Lower leg skin (tissue), 4 donors: Measurements from ENCODE around the gene GNB1. TPM values are rescaled to one million over a fixed set of nuclear protein-coding genes. Genes with fewer than 3 reads are reported as not detected.

Experiments
- DNase-seq, 2 donors: peaks; one replicate each; pipeline ENCODE4 v3.0.0-alpha.2; 2019; ENCODE audit warnings: low spot score in 2 of 2
- H3K4me3 ChIP-seq: fragments of 200-600 bp; sonication (generic); 2 replicates; pipeline ENCODE4 v1.5.1; 2017; ENCODE audit warnings: mild to moderate bottlenecking, low read depth; ENCODE audit not compliant: poor library complexity, severe bottlenecking
- POLR2A ChIP-seq, 2 donors: fragments of 450-650 bp; IDR thresholded peaks; one replicate each; pipeline ENCODE4 v1.6.1; 2016 to 2017; ENCODE audit warnings: antibody characterized with exemption in 2 of 2, mild to moderate bottlenecking in 1 of 2, moderate library complexity in 1 of 2
- WGBS, 2 donors: methylation state at CpG; one replicate each; pipeline ENCODE4 v1.1.5; 2018; 5-methylcytosine and 5-hydroxymethylcytosine counted together
- intact Hi-C: fragments of 100-400 bp; cut with DNase I; formaldehyde crosslinking; loops from one replicate; pipeline ENCODE4 v1.15.0; 2023; ENCODE audit warnings: low total_unique reads
- total RNA-seq, 4 donors: library from RNA; depleted of rRNA; stranded (reverse); fragments of >200 nt; gene quantifications; one replicate each; pipeline ENCODE4 v1.1.0, GENCODE V29; 2016
- TF ChIP-seq, protein P1 (sequence below), 3 donors: fragments of 450-650 bp; IDR thresholded peaks; one replicate each; pipeline ENCODE4 v1.5.1; 2016; ENCODE audit warnings: antibody characterized with exemption in 3 of 3, mild to moderate bottlenecking in 3 of 3, moderate library complexity in 2 of 3

GNB1 gene
- total RNA-seq, 4 donors from 2014 or later, result 103 to 141 (median 123) TPM

GRCh38 chr1:1853593-1854257 is 37.2 kb downstream of the GNB1 start:
- DNase-seq, result no peak
- WGBS, 2 donors, result 63 to 64% methylated on average over 7 of the region's 7 CpGs

DNA sequence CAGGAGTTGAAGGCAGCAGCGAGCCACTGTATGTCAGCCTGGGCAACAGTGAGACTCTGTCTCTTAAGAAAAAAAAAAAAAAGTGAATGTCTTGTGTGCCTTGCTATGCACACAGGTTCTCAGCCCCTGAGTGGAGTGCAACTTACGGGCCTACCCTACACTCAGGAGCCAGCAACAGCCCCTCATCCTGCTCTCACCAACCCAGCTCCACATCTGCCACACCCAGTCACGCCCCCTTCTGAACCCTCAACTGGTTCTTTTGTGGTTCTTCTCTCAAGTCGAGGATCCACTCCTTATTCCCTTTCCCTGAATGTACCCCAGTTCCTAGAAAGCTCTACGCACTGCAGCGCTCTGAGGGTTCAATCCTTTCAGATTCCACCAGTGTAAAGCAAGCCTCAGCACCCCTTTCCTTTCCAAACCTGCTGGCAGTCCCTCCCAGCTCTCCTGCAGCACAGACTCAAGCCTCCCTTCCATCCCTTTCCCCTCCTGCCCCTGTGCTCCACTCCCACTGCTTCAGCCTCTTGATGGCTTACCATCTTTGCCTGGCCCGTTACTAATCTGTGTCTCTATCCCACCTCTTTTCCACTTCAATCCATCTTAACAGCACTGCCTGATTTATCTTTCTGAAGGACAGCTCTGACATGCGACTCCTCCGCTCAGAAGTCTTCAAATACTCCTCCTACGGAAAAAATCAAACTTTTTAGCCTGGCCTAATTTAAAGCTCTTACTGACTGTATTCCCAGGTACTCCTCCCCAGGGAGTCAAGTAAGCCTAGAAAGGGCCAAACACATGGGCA is 38.1 kb downstream of the GNB1 start:
- TF ChIP-seq, protein P1, sequence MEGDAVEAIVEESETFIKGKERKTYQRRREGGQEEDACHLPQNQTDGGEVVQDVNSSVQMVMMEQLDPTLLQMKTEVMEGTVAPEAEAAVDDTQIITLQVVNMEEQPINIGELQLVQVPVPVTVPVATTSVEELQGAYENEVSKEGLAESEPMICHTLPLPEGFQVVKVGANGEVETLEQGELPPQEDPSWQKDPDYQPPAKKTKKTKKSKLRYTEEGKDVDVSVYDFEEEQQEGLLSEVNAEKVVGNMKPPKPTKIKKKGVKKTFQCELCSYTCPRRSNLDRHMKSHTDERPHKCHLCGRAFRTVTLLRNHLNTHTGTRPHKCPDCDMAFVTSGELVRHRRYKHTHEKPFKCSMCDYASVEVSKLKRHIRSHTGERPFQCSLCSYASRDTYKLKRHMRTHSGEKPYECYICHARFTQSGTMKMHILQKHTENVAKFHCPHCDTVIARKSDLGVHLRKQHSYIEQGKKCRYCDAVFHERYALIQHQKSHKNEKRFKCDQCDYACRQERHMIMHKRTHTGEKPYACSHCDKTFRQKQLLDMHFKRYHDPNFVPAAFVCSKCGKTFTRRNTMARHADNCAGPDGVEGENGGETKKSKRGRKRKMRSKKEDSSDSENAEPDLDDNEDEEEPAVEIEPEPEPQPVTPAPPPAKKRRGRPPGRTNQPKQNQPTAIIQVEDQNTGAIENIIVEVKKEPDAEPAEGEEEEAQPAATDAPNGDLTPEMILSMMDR (IDR thresholded peaks at IDR 0.05), result no peak
- no peak for TF ChIP-seq POLR2A (IDR thresholded peaks at IDR 0.05)
- 80 to 82% methylated on average over 10 of the region's 10 CpGs for WGBS, 2 donors
- intact Hi-C loops, result no loop called here
- no peak overlapping the region for H3K4me3 ChIP-seq
- no peak for DNase-seq

More at GRCh38 chr1:1853593-1854257, 37.2 kb downstream of the GNB1 start:
- no peak overlapping the region for H3K4me3 ChIP-seq
- intact Hi-C loops, result no loop called here
- no peak for TF ChIP-seq POLR2A (IDR thresholded peaks at IDR 0.05)
- TF ChIP-seq, protein P1 (IDR thresholded peaks at IDR 0.05), result no peak

DNA sequence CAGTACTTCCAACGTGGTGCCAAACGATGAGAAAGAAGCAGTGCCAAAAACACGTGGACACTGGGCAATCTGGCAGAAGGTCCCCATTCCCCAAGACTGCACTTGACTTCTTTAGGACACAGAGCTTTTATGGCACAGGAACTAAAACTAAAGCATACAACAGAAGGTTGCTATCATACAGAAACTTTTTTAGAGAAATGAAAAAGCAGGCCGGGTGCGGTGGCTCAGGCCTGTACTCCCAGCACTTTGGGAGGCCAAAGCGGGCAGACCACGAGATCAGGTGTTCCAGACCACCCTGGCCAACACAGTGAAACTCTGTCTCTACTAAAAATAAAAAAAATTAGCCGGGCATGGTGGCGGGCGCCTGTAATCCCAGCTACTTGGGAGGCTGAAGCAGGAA is 43.0 kb downstream of the GNB1 start:
- no peak for DNase-seq
- 61 to 62% methylated on average over 10 of the region's 10 CpGs for WGBS, 2 donors
- intact Hi-C loops, result no loop called here
- H3K4me3 ChIP-seq, result no peak overlapping the region
- TF ChIP-seq, protein P1 (IDR thresholded peaks at IDR 0.05), result no peak
- TF ChIP-seq POLR2A (IDR thresholded peaks at IDR 0.05), result no peak

GRCh38 chr1:1847061-1847850 is 43.6 kb downstream of the GNB1 start:
- intact Hi-C loops, result no loop called here
- H3K4me3 ChIP-seq, result no peak overlapping the region
- TF ChIP-seq, protein P1 (IDR thresholded peaks at IDR 0.05), result no peak
- TF ChIP-seq POLR2A (IDR thresholded peaks at IDR 0.05), result no peak
- DNase-seq, result no peak
- 36 to 39% methylated on average over 8 of the region's 8 CpGs for WGBS, 2 donors

- DNase-seq, result no peak
- 91 to 93% methylated on average over 5 of the region's 5 CpGs for WGBS, 2 donors
- no peak for TF ChIP-seq POLR2A (IDR thresholded peaks at IDR 0.05)
- TF ChIP-seq, protein P1 (IDR thresholded peaks at IDR 0.05), result no peak
- intact Hi-C loops, result no loop called here
- no peak overlapping the region for H3K4me3 ChIP-seq
These were observed 44.4 kb downstream of the GNB1 start for GRCh38 chr1:1846386-1846918.
